ENCODE measurements around the gene SLC15A2.
"Not testable (repeated sequence)": the region's sequence is repeated elsewhere in the genome, so short reads cannot be mapped to it uniquely, and the experiment has no call there.

Gene SLC15A2

GRCh38 chr3:121918779-121919483 is 24.7 kb downstream of the SLC15A2 start:
- no peaks in the 10 kb centered on the region for H3K4me1 ChIP-seq (ENCODE audit: control insufficient read depth, insufficient read depth, low read length)
- H3K27me3 ChIP-seq (ENCODE audit: control insufficient read depth, insufficient read depth, low read length) = no peaks in the 10 kb centered on the region
- H3K27ac ChIP-seq (ENCODE audit: low read length) = no peak overlapping the region
- DNase-seq (ENCODE audit: low read depth, low spot score) = no peak
- no peaks in the 10 kb centered on the region for H3K9me3 ChIP-seq (ENCODE audit: control insufficient read depth, insufficient read depth, low read length)
- H3K36me3 ChIP-seq (ENCODE audit: control insufficient read depth, insufficient read depth, low read length) = no peaks in the 10 kb centered on the region
- WGBS (ENCODE audit: insufficient coverage, insufficient read length) = no CpG with 5 or more reads among the region's 19 CpGs
- no peak overlapping the region for H3K4me3 ChIP-seq (ENCODE audit: low read length)

- Histone ChIP-seq H3K36me3 (ENCODE audit: control insufficient read depth, insufficient read depth, low read length) (no peaks in the 10 kb centered on the region), H3K27me3 (ENCODE audit: control insufficient read depth, insufficient read depth, low read length) (no peaks in the 10 kb centered on the region), H3K27ac (ENCODE audit: low read length) (no peak overlapping the region), H3K4me3 (ENCODE audit: low read length) (no peak overlapping the region), H3K9me3 (ENCODE audit: control insufficient read depth, insufficient read depth, low read length) (no peaks in the 10 kb centered on the region), H3K4me1 (ENCODE audit: control insufficient read depth, insufficient read depth, low read length) (no peaks in the 10 kb centered on the region)
- WGBS (ENCODE audit: insufficient coverage, insufficient read length) = no CpG with 5 or more reads among the region's 3 CpGs
- no peak for DNase-seq (ENCODE audit: low read depth, low spot score)
Measured at GRCh38 chr3:121924734-121925133, 30.5 kb downstream of the SLC15A2 start.

GRCh38 chr3:121926380-121926779 is 32.2 kb downstream of the SLC15A2 start:
- no peaks in the 10 kb centered on the region for H3K36me3 ChIP-seq (ENCODE audit: control insufficient read depth, insufficient read depth, low read length)
- no peaks in the 10 kb centered on the region for H3K9me3 ChIP-seq (ENCODE audit: control insufficient read depth, insufficient read depth, low read length)
- DNase-seq (ENCODE audit: low read depth, low spot score) = no peak
- WGBS (ENCODE audit: insufficient coverage, insufficient read length) = no CpG with 5 or more reads among the region's 1 CpG
- H3K4me1 ChIP-seq (ENCODE audit: control insufficient read depth, insufficient read depth, low read length) = no peaks in the 10 kb centered on the region
- H3K27ac ChIP-seq (ENCODE audit: low read length) = no peak overlapping the region
- no peak overlapping the region for H3K4me3 ChIP-seq (ENCODE audit: low read length)
- no peaks in the 10 kb centered on the region for H3K27me3 ChIP-seq (ENCODE audit: control insufficient read depth, insufficient read depth, low read length)

DNA sequence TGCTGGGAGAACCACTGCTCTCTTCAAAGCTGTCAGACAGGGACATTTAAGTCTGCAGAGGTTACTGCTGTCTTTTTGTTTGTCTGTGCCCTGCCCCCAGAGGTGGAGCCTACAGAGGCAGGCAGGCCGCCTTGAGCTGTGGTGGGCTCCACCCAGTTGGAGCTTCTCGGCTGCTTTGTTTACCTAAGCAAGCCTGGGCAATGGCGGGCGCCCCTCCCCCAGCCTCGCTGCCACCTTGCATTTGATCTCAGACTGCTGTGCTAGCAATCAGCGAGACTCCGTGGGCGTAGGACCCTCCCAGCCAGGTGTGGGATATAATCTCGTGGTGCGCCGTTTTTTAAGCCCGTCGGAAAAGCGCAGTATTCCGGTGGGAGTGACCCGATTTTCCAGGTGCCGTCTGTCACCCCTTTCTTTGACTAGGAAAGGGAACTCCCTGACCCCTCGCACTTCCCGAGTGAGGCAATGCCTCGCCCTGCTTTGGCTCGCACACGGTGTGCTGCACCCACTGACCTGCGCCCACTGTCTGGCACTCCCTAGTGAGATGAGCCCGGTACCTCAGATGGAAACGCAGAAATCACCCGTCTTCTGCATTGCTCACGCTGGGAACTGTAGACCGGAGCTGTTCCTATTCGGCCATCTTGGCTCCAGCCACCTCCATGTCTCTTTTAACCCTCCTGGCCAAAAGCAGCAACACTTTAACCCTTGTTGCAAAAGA is 44.1 kb downstream of the SLC15A2 start:
- not testable (repeated sequence) for H3K9me3 ChIP-seq (ENCODE audit: control insufficient read depth, insufficient read depth, low read length); H3K27ac ChIP-seq (ENCODE audit: low read length); H3K4me1 ChIP-seq (ENCODE audit: control insufficient read depth, insufficient read depth, low read length); DNase-seq (ENCODE audit: low read depth, low spot score); H3K36me3 ChIP-seq (ENCODE audit: control insufficient read depth, insufficient read depth, low read length); H3K27me3 ChIP-seq (ENCODE audit: control insufficient read depth, insufficient read depth, low read length); H3K4me3 ChIP-seq (ENCODE audit: low read length)
- no CpG with 5 or more reads among the region's 29 CpGs for WGBS (ENCODE audit: insufficient coverage, insufficient read length)

DNA sequence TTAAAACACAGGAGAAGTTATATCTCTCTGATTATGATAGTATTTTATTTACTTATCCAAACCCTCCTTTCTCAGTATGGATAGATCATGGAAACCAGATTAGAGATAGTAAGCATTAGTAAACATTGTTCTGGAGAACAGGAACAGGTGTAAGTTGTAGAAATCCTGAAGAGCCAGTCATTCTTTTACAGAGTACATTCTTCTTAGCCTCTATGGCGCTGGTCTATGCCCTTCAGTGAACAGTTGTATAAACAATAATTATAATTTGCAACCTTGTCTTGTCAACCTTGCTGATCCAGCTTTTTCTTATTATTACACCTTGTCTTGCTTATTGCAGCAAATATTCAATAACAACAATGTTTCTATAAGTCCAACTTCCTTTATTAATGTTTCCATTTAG is 47.4 kb downstream of the SLC15A2 start:
- no peak for DNase-seq (ENCODE audit: low read depth, low spot score)
- no peak overlapping the region for H3K27ac ChIP-seq (ENCODE audit: low read length)

GRCh38 chr3:121942116-121942786 is 48.0 kb downstream of the SLC15A2 start:
- H3K4me1 ChIP-seq (ENCODE audit: control insufficient read depth, insufficient read depth, low read length) = no peaks in the 10 kb centered on the region
- H3K4me3 ChIP-seq (ENCODE audit: low read length) = no peak overlapping the region
- H3K9me3 ChIP-seq (ENCODE audit: control insufficient read depth, insufficient read depth, low read length) = no peaks in the 10 kb centered on the region
- H3K27ac ChIP-seq (ENCODE audit: low read length) = no peak overlapping the region
- H3K36me3 ChIP-seq (ENCODE audit: control insufficient read depth, insufficient read depth, low read length) = no peaks in the 10 kb centered on the region
- no CpG with 5 or more reads among the region's 4 CpGs for WGBS (ENCODE audit: insufficient coverage, insufficient read length)
- no peak for DNase-seq (ENCODE audit: low read depth, low spot score)
- no peaks in the 10 kb centered on the region for H3K27me3 ChIP-seq (ENCODE audit: control insufficient read depth, insufficient read depth, low read length)

More for the DNA sequence above, 47.4 kb downstream of the SLC15A2 start:
- no peaks in the 10 kb centered on the region for H3K36me3 ChIP-seq (ENCODE audit: control insufficient read depth, insufficient read depth, low read length)
- no peaks in the 10 kb centered on the region for H3K9me3 ChIP-seq (ENCODE audit: control insufficient read depth, insufficient read depth, low read length)
- H3K27me3 ChIP-seq (ENCODE audit: control insufficient read depth, insufficient read depth, low read length) = no peaks in the 10 kb centered on the region
- no peaks in the 10 kb centered on the region for H3K4me1 ChIP-seq (ENCODE audit: control insufficient read depth, insufficient read depth, low read length)
- no CpG with 5 or more reads among the region's 1 CpG for WGBS (ENCODE audit: insufficient coverage, insufficient read length)
- no peak overlapping the region for H3K4me3 ChIP-seq (ENCODE audit: low read length)

DNA sequence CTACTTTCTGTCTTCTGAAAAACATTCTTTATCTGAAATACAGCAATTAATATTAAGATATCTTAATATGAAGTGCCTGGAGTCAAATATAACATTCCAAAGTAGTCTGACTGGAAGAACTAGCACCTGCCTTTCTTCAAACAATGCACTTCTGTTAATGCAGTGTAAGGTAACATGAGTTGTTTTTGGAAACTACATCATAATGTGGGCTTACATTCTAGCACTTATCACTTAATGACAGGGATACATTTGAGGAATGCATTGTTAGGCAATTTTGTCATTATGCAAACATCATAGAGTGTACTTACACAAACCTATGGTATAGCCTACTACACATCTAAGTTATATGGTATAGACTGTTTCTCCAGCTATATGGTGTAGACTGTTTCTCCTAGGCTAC is 49.2 kb downstream of the SLC15A2 start:
- DNase-seq (ENCODE audit: low read depth, low spot score) = no peak

GRCh38 chr3:121948641-121949040 is 54.4 kb downstream of the SLC15A2 start:
- no CpG with 5 or more reads among the region's 1 CpG for WGBS (ENCODE audit: insufficient coverage, insufficient read length)
- no peaks in the 10 kb centered on the region for H3K36me3 ChIP-seq (ENCODE audit: control insufficient read depth, insufficient read depth, low read length)

More for the DNA sequence above, 49.2 kb downstream of the SLC15A2 start:
- H3K27ac ChIP-seq (ENCODE audit: low read length) = no peak overlapping the region
- no peaks in the 10 kb centered on the region for H3K36me3 ChIP-seq (ENCODE audit: control insufficient read depth, insufficient read depth, low read length)
- H3K9me3 ChIP-seq (ENCODE audit: control insufficient read depth, insufficient read depth, low read length) = no peaks in the 10 kb centered on the region
- H3K4me1 ChIP-seq (ENCODE audit: control insufficient read depth, insufficient read depth, low read length) = no peaks in the 10 kb centered on the region
- H3K27me3 ChIP-seq (ENCODE audit: control insufficient read depth, insufficient read depth, low read length) = no peaks in the 10 kb centered on the region
- no peak overlapping the region for H3K4me3 ChIP-seq (ENCODE audit: low read length)

GRCh38 chr3:121951291-121951919 is 57.2 kb downstream of the SLC15A2 start:
- H3K36me3 ChIP-seq (ENCODE audit: control insufficient read depth, insufficient read depth, low read length) = no peaks in the 10 kb centered on the region
- no peak overlapping the region for H3K4me3 ChIP-seq (ENCODE audit: low read length)
- WGBS (ENCODE audit: insufficient coverage, insufficient read length) = no CpG with 5 or more reads among the region's 1 CpG
- no peaks in the 10 kb centered on the region for H3K9me3 ChIP-seq (ENCODE audit: control insufficient read depth, insufficient read depth, low read length)
- no peak overlapping the region for H3K27ac ChIP-seq (ENCODE audit: low read length)
- H3K27me3 ChIP-seq (ENCODE audit: control insufficient read depth, insufficient read depth, low read length) = no peaks in the 10 kb centered on the region
- no peaks in the 10 kb centered on the region for H3K4me1 ChIP-seq (ENCODE audit: control insufficient read depth, insufficient read depth, low read length)
- DNase-seq (ENCODE audit: low read depth, low spot score) = no peak

More at GRCh38 chr3:121948641-121949040, 54.4 kb downstream of the SLC15A2 start:
- no peaks in the 10 kb centered on the region for H3K27me3 ChIP-seq (ENCODE audit: control insufficient read depth, insufficient read depth, low read length)
- no peak overlapping the region for H3K27ac ChIP-seq (ENCODE audit: low read length)
- no peak overlapping the region for H3K4me3 ChIP-seq (ENCODE audit: low read length)
- H3K9me3 ChIP-seq (ENCODE audit: control insufficient read depth, insufficient read depth, low read length) = no peaks in the 10 kb centered on the region
- no peak for DNase-seq (ENCODE audit: low read depth, low spot score)
- H3K4me1 ChIP-seq (ENCODE audit: control insufficient read depth, insufficient read depth, low read length) = no peaks in the 10 kb centered on the region

DNA sequence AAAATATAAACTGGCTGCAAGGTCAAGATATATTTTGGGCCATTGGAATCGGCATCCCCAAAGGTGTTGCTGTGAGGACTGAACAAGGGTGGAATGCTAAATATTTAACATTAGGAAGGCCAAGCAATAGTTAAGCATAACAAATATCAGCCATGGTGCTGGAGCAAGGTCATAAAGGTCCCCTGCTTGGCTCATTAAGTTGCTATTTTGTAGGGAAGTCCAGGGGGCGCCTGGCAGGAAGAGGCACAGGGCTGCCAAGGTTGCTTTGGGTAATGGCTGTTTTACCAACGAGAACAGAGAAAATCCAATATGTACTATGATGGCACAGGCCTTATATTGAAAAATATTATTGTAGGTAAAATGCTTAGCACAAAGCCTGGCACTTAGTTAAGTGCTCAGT is 62.2 kb downstream of the SLC15A2 start:
- Histone ChIP-seq H3K9me3 (ENCODE audit: control insufficient read depth, insufficient read depth, low read length) (no peaks in the 10 kb centered on the region), H3K4me1 (ENCODE audit: control insufficient read depth, insufficient read depth, low read length) (no peaks in the 10 kb centered on the region), H3K4me3 (ENCODE audit: low read length) (no peak overlapping the region), H3K36me3 (ENCODE audit: control insufficient read depth, insufficient read depth, low read length) (no peaks in the 10 kb centered on the region), H3K27ac (ENCODE audit: low read length) (no peak overlapping the region), H3K27me3 (ENCODE audit: control insufficient read depth, insufficient read depth, low read length) (no peaks in the 10 kb centered on the region)
- WGBS (ENCODE audit: insufficient coverage, insufficient read length) = no CpG with 5 or more reads among the region's 3 CpGs
- no peak for DNase-seq (ENCODE audit: low read depth, low spot score)

Measured in iPS DF 6.9 (cell line).